HL-60 (cell line): ENCODE results near the gene KRTAP10-2.

ENCODE experiments used
- GABPA ChIP-seq: IDR thresholded peaks from 2 replicates; pipeline ENCODE4 v1.6.1; 2012; ENCODE audit warnings: low read depth
- POLR2AphosphoS5 ChIP-seq: IDR thresholded peaks from 2 replicates; pipeline ENCODE4 v1.6.1; 2012; ENCODE audit warnings: low read depth
- TF ChIP-seq, protein P1 (sequence below): IDR thresholded peaks from one replicate; pipeline ENCODE4 v1.5.1; 2011; ENCODE audit warnings: low read length, control low read depth, inconsistent platforms; ENCODE audit not compliant: insufficient read depth
- TF ChIP-seq, protein P2 (sequence below): IDR thresholded peaks from 2 replicates; pipeline ENCODE4 v1.6.1; 2012; ENCODE audit warnings: low read depth; ENCODE audit not compliant: insufficient replicate concordance

DNA sequence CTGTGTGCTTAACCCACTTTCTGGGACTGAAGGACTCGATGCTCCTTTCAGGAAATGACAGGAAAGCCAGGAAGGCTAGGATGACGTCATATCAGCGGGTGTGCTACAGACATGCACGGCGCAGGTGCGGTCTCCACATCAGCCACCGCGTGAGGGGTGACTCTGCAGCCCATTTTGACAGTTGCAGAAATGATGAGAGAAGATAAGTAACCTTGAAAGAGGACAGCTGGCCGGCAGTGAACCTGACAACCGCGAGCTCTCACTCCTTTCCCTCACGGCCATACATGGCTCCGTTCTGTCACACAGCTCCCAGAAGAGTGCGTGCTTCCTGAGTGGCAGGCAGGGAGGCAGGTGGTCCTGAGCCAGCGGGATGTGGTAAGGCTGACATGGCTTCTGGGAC, 30.8 kb upstream of the KRTAP10-2 start:
- TF ChIP-seq, protein P1, sequence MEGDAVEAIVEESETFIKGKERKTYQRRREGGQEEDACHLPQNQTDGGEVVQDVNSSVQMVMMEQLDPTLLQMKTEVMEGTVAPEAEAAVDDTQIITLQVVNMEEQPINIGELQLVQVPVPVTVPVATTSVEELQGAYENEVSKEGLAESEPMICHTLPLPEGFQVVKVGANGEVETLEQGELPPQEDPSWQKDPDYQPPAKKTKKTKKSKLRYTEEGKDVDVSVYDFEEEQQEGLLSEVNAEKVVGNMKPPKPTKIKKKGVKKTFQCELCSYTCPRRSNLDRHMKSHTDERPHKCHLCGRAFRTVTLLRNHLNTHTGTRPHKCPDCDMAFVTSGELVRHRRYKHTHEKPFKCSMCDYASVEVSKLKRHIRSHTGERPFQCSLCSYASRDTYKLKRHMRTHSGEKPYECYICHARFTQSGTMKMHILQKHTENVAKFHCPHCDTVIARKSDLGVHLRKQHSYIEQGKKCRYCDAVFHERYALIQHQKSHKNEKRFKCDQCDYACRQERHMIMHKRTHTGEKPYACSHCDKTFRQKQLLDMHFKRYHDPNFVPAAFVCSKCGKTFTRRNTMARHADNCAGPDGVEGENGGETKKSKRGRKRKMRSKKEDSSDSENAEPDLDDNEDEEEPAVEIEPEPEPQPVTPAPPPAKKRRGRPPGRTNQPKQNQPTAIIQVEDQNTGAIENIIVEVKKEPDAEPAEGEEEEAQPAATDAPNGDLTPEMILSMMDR = no peak
- TF ChIP-seq POLR2AphosphoS5 (no peak), GABPA (no peak)
- TF ChIP-seq, protein P2, sequence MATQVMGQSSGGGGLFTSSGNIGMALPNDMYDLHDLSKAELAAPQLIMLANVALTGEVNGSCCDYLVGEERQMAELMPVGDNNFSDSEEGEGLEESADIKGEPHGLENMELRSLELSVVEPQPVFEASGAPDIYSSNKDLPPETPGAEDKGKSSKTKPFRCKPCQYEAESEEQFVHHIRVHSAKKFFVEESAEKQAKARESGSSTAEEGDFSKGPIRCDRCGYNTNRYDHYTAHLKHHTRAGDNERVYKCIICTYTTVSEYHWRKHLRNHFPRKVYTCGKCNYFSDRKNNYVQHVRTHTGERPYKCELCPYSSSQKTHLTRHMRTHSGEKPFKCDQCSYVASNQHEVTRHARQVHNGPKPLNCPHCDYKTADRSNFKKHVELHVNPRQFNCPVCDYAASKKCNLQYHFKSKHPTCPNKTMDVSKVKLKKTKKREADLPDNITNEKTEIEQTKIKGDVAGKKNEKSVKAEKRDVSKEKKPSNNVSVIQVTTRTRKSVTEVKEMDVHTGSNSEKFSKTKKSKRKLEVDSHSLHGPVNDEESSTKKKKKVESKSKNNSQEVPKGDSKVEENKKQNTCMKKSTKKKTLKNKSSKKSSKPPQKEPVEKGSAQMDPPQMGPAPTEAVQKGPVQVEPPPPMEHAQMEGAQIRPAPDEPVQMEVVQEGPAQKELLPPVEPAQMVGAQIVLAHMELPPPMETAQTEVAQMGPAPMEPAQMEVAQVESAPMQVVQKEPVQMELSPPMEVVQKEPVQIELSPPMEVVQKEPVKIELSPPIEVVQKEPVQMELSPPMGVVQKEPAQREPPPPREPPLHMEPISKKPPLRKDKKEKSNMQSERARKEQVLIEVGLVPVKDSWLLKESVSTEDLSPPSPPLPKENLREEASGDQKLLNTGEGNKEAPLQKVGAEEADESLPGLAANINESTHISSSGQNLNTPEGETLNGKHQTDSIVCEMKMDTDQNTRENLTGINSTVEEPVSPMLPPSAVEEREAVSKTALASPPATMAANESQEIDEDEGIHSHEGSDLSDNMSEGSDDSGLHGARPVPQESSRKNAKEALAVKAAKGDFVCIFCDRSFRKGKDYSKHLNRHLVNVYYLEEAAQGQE = no peak
